HG03139 (cell line): Measurements from ENCODE around the gene PEX5.
"Not testable (repeated sequence)": the region's sequence is repeated elsewhere in the genome, so short reads cannot be mapped to it uniquely, and the experiment has no call there.

Experiments
- ATAC-seq: cut with Tn5 transposase; IDR thresholded peaks from one replicate; pipeline ENCODE4 v1.9.1; 2021; ENCODE audit not compliant: unreplicated experiment

Gene PEX5

GRCh38 chr12:7210642-7211151, 21.2 kb downstream of the PEX5 start:
- no peak for ATAC-seq

GRCh38 chr12:7212678-7213077, 23.2 kb downstream of the PEX5 start:
- ATAC-seq, result no peak

- ATAC-seq, result not testable (repeated sequence)
Measured at GRCh38 chr12:7213745-7214144, 24.3 kb downstream of the PEX5 start.

DNA sequence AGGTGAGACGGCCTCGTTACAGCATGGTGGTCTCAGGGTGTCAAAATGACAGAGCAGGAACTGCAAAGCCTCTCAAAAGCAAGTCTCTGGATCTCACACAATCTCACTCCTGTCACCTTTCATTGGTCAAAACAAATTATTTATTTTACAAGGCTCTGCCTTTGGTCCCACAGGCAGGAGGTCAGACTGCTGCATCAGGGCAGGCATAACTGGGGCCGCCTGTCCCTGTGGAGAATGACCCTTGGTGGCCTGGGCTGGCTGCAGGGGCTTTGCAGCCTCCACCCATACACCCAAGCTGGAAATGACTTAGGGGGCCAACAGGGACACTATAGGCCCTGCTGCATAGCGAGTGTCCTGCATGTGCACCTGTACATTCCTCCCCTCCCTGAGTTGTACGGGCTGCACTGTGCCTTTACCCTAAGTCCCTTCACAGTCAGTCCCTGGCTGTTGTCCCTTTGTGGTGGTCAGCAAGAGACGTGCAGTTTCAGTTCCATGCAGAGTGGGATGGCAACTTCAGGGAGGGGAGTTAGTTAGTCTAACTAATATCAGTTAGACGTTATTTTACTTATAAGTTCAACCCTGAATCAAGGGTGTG, 28.1 kb downstream of the PEX5 start:
- no peak for ATAC-seq

- no peak for ATAC-seq
Measured at GRCh38 chr12:7219599-7220243, 30.2 kb downstream of the PEX5 start.

DNA sequence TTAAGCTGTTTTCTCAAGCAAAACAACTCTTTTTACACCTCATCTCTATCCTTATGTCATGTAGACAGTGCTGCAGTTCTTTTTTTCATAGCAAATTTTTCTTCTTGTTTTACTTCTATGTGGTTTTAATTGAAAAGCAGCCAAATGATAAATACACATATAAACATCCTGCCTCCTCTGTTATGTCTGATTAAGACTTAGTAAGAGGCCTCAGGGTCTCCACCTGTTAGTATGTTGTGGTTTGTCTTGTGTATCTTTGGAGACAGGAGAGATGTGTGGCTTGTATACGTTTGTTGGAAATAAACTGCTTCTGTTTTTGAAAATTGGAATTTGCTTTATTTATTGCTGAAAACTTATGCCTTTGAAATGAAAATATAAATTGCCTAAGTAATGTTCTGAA, 32.0 kb downstream of the PEX5 start:
- no peak for ATAC-seq

GRCh38 chr12:7229741-7230140, 40.3 kb downstream of the PEX5 start:
- ATAC-seq, result no peak

DNA sequence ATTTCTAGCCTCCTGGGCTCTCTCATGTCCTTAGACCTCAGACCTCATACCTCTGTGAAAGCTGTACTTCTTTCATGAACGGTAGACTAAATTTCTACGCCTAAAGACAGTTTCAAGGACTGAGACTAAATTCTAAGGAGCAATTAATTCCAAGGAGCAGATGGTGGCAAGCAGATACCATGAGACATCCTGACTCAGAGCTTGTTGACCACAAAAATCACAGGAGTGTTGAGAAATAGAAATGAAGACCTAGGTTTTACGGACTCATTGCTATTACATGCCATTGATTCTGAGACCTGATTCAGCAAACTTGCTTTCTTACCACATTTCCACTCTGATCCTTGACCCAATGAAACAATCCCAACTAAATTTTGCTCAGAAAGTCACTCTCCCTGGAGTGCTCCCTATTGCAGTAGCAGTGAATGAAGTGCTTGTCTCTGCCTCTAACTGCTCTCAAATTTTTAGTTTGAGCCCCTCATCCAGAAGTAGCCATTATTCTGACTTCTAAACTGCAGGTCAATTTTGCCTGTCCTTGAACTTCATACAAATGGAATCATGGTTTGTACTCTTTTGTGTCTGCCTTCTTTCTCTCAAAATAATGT, 52.0 kb downstream of the PEX5 start:
- ATAC-seq, result no peak

GRCh38 chr12:7242176-7243101, 53.0 kb downstream of the PEX5 start:
- ATAC-seq, result no peak

- not testable (repeated sequence) for ATAC-seq
Measured at GRCh38 chr12:7251328-7251996, 62.0 kb downstream of the PEX5 start.

- no peak for ATAC-seq
Measured at GRCh38 chr12:7259060-7259459, 69.6 kb downstream of the PEX5 start.
